Naive B cell (primary cell): ENCODE results near the gene TSACC. TPM values are rescaled to one million over a fixed set of nuclear protein-coding genes. Genes with fewer than 3 reads are reported as not detected.
"Not testable (repeated sequence)": the region's sequence is repeated elsewhere in the genome, so short reads cannot be mapped to it uniquely, and the experiment has no call there.

Source experiments
- ATAC-seq, 2 donors: fragments of 150-1000 bp; cut with Tn5 transposase; 2 replicates each; pipeline ENCODE4 v1.10.0; 2021; ENCODE audit warnings: low read depth in 2 of 2, mild to moderate bottlenecking in 2 of 2, moderate library complexity in 2 of 2
- DNase-seq: peaks from one replicate; pipeline ENCODE4 v3.0.0; 2022
- H3K27ac Mint-ChIP-seq, 6 donors: one replicate each; pipeline ENCODE4 v1.8.0; 2020 to 2022; ENCODE audit warnings: mild to moderate bottlenecking in 6 of 6, mixed read lengths in 6 of 6, moderate library complexity in 5 of 6, inconsistent platforms in 2 of 6
- H3K27me3 Mint-ChIP-seq, 3 donors: one replicate each; pipeline ENCODE4 v1.8.0; 2021 to 2022; ENCODE audit warnings: mixed read lengths in 3 of 3, mild to moderate bottlenecking in 1 of 3
- H3K36me3 Mint-ChIP-seq, 2 donors: one replicate each; pipeline ENCODE4 v1.8.0; 2020 to 2022; ENCODE audit warnings: mixed read lengths in 2 of 2, inconsistent platforms in 1 of 2, mild to moderate bottlenecking in 1 of 2
- H3K4me1 Mint-ChIP-seq, 3 donors: one replicate each; pipeline ENCODE4 v1.8.0; 2020 to 2022; ENCODE audit warnings: mixed read lengths in 3 of 3, inconsistent platforms in 1 of 3, mild to moderate bottlenecking in 1 of 3, moderate library complexity in 1 of 3
- H3K4me3 Mint-ChIP-seq, 8 donors: one replicate each; pipeline ENCODE4 v1.8.0; 2020 to 2022; ENCODE audit warnings: mild to moderate bottlenecking in 8 of 8, mixed read lengths in 8 of 8, moderate library complexity in 8 of 8, inconsistent platforms in 2 of 8
- H3K9me3 Mint-ChIP-seq, 7 donors: one replicate each; pipeline ENCODE4 v1.8.0; 2020 to 2022; ENCODE audit warnings: mixed read lengths in 7 of 7, mild to moderate bottlenecking in 5 of 7, inconsistent platforms in 2 of 7, moderate library complexity in 1 of 7
- polyA plus RNA-seq, 6 donors: library from polyadenylated mRNA; unstranded; fragments of 300-500 nt; fragmentation: Illumina TruSeq; gene quantifications; one replicate each; pipeline ENCODE4 v1.2.3, GENCODE V29; 2021; ENCODE audit warnings: low read depth in 6 of 6

The TSACC gene
- polyA plus RNA-seq, 6 donors from 2014 or later = 1.2 TPM; not detected in 5

GRCh38 chr1:156319664-156320063, 18.7 kb upstream of the TSACC start:
- no peaks in the 10 kb centered on the region for H3K27me3 Mint-ChIP-seq
- H3K36me3 Mint-ChIP-seq = peaks cover 10 to 12% of the 10 kb centered on the region in 2 donors
- H3K4me1 Mint-ChIP-seq = no peaks in the 10 kb centered on the region
- H3K27ac Mint-ChIP-seq = no peak overlapping the region
- ATAC-seq (no peak), DNase-seq (no peak)
- H3K4me3 Mint-ChIP-seq = no peak overlapping the region
- no peaks in the 10 kb centered on the region for H3K9me3 Mint-ChIP-seq

DNA sequence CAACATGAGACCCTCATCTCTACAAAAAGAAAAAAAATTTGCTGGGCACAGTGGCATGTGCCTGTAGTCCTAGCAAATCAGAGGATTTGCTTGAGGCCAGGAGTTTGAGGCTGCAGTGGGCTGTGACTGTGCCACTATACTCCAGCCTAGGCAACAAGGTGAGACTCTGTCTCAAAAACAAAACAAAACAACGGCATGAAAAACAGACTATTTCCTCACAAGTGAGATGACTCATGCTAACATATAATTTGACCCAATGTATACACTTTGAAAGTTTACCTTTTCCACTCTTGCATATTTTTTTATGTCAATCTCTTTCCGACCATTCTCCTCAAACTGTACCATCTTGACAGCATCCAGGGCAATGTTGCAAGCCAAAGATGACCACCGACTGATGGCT, 17.8 kb upstream of the TSACC start:
- Mint-ChIP-seq H3K27me3 (no peaks in the 10 kb centered on the region), H3K4me3 (no peak overlapping the region), H3K36me3 (peaks cover 10 to 12% of the 10 kb centered on the region in 2 donors), H3K27ac (no peak overlapping the region), H3K4me1 (no peaks in the 10 kb centered on the region), H3K9me3 (no peaks in the 10 kb centered on the region)
- DNase-seq (no peak), ATAC-seq (no peak)

GRCh38 chr1:156323179-156323578, 15.1 kb upstream of the TSACC start:
- H3K4me3 Mint-ChIP-seq, H3K4me1 Mint-ChIP-seq, DNase-seq, H3K27me3 Mint-ChIP-seq, H3K9me3 Mint-ChIP-seq, H3K27ac Mint-ChIP-seq, ATAC-seq, H3K36me3 Mint-ChIP-seq: not testable (repeated sequence)

GRCh38 chr1:156336242-156336641, 2.1 kb upstream of the TSACC start:
- peaks cover 8 to 9% of the 10 kb centered on the region in 2 donors for H3K36me3 Mint-ChIP-seq
- peak overlapping the region in 2 of 6 donors; percentile 56 to 60 for H3K27ac Mint-ChIP-seq
- H3K4me3 Mint-ChIP-seq = peak overlapping the region in 7 of 8 donors; percentile 70 to 99 (median 99)
- DNase-seq (no peak), ATAC-seq (no peak)
- no peaks in the 10 kb centered on the region for H3K27me3 Mint-ChIP-seq
- H3K4me1 Mint-ChIP-seq = peaks cover 29 to 33% (median 31%) of the 10 kb centered on the region in 3 donors
- H3K9me3 Mint-ChIP-seq = no peaks in the 10 kb centered on the region

DNA sequence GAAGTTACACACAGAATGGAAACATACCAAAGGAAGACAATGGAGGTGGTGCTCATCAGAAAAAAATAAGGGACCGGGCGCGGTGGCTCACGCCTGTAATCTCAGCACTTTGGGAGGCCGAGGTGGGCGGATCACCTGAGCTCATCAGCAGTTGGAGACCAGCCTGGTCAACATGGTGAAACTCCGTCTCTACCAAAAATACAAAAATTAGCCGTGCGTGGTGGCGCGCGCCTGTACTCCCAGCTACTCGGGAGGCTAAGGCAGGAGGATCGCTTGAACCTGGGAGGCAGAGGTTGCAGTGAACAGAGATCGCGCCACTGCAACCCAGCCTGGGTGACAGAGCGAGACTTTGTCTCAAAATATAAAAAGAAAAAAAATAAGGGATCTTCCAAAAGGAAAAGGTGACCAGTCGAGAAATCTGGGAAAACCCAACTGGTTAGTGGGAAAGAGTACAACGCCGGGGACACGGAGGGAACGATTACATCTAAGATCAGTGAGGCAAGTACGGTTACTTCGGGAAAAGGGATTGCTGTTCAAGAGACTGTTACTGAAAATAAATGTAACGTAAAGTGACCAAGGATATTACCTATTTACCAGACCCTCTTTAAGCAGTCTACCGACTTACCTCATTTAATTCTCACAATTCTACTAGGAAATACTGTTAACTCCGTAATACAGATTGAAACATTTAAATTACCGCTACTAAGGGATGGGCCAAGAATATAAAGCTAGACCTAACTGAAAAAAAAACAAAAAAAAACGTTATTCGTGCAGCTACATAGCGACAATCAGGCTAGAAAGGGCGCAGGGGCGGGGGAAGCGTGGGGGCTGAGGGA, 1.1 kb upstream of the TSACC start:
- Mint-ChIP-seq H3K36me3 (peaks cover 8 to 9% of the 10 kb centered on the region in 2 donors), H3K4me3 (peak overlapping the region; percentile 89 to 99 (median 99)), H3K27me3 (no peaks in the 10 kb centered on the region), H3K9me3 (no peaks in the 10 kb centered on the region), H3K4me1 (peaks cover 29 to 33% (median 31%) of the 10 kb centered on the region in 3 donors), H3K27ac (peak overlapping the region; percentile 90 to 99 (median 96))
- ATAC-seq (no peak), DNase-seq (no peak)

DNA sequence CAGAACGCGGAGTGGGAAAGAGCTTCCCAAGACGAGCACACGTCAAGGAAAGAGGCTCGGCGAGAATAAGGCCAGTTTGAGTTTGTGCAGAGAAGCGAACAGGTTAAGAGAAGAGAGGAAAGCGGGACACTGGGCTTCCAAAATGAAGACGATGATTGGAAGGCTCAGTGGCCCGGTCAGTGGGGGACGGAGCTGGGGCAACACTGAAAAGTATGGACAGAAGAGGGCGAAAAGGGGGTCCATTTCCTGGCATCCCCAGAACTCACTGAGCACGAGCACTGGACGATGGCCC, 492 bp upstream of the TSACC start:
- H3K4me1 Mint-ChIP-seq = peaks cover 29 to 33% (median 31%) of the 10 kb centered on the region in 3 donors
- H3K27me3 Mint-ChIP-seq = no peaks in the 10 kb centered on the region
- H3K9me3 Mint-ChIP-seq = no peaks in the 10 kb centered on the region
- peaks cover 8 to 9% of the 10 kb centered on the region in 2 donors for H3K36me3 Mint-ChIP-seq
- no peak for DNase-seq
- peak overlapping the region; percentile 89 to 99 (median 99) for H3K4me3 Mint-ChIP-seq
- H3K27ac Mint-ChIP-seq = peak overlapping the region; percentile 90 to 99 (median 96)
- ATAC-seq = no peak

DNA sequence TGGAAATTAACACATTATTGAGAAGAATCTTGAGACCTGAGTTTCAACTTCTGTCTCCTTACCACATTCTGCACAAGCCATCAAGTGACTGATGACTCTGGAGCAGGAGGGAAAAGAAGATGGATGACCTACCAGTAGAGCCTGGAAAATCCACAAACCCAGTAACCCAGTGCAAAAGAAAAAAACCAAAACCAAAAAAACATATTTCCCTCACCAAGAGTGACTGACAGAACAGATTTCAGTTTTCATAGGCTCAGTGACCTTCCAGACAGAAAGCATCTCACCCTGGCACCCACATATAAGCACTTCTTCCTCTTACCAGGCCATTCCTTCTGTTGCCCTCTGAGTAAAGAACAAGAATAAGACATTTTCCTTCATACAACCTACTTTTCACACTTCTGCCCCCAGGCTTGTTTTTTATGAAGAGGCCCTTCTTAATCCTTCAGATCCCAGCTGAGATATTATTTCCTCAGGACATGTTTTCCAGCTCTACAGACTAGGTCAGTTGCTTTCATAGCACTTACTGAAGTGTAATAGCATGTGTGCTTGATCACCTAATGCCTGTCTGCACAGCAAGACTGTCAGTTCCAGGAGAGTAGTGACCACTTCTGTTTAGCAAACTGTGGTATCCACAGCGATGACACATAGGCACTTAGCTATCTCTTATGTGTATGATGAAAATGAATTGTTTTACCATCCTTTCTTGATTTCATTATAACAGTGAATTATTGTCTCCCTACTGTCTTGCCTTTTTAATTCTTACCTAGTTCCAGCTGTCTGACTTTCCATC, 4.0 kb downstream of the TSACC start:
- ATAC-seq = no peak
- H3K4me3 Mint-ChIP-seq = peak overlapping the region in 1 of 8 donors; percentile 50
- H3K36me3 Mint-ChIP-seq = no peaks in the 10 kb centered on the region
- no peaks in the 10 kb centered on the region for H3K9me3 Mint-ChIP-seq
- no peak for DNase-seq
- H3K27ac Mint-ChIP-seq = no peak overlapping the region
- peaks cover 10 to 15% (median 12%) of the 10 kb centered on the region in 3 donors for H3K4me1 Mint-ChIP-seq
- peaks cover 10 to 26% (median 13%) of the 10 kb centered on the region in 3 donors for H3K27me3 Mint-ChIP-seq

GRCh38 chr1:156344409-156344808, 6.1 kb downstream of the TSACC start:
- peaks cover 14 to 29% (median 15%) of the 10 kb centered on the region in 3 donors for H3K27me3 Mint-ChIP-seq
- peaks cover 0 to under 1% (median 0%) of the 10 kb centered on the region in 3 donors for H3K4me1 Mint-ChIP-seq
- no peaks in the 10 kb centered on the region for H3K9me3 Mint-ChIP-seq
- H3K27ac Mint-ChIP-seq = no peak overlapping the region
- ATAC-seq = no peak
- no peak for DNase-seq
- H3K4me3 Mint-ChIP-seq = peak overlapping the region in 1 of 8 donors; percentile 73
- H3K36me3 Mint-ChIP-seq = no peaks in the 10 kb centered on the region

GRCh38 chr1:156346035-156346434, 7.7 kb downstream of the TSACC start:
- H3K36me3 Mint-ChIP-seq, H3K4me3 Mint-ChIP-seq, ATAC-seq, H3K9me3 Mint-ChIP-seq, DNase-seq, H3K4me1 Mint-ChIP-seq, H3K27ac Mint-ChIP-seq: not testable (repeated sequence)
- H3K27me3 Mint-ChIP-seq = peaks cover 15 to 37% (median 16%) of the 10 kb centered on the region in 3 donors

GRCh38 chr1:156346636-156347035, 8.3 kb downstream of the TSACC start:
- Mint-ChIP-seq H3K9me3 (no peaks in the 10 kb centered on the region), H3K27ac (no peak overlapping the region), H3K27me3 (peaks cover 19 to 37% (median 22%) of the 10 kb centered on the region in 3 donors), H3K36me3 (no peaks in the 10 kb centered on the region), H3K4me3 (no peak overlapping the region), H3K4me1 (no peaks in the 10 kb centered on the region)
- ATAC-seq (no peak), DNase-seq (no peak)

DNA sequence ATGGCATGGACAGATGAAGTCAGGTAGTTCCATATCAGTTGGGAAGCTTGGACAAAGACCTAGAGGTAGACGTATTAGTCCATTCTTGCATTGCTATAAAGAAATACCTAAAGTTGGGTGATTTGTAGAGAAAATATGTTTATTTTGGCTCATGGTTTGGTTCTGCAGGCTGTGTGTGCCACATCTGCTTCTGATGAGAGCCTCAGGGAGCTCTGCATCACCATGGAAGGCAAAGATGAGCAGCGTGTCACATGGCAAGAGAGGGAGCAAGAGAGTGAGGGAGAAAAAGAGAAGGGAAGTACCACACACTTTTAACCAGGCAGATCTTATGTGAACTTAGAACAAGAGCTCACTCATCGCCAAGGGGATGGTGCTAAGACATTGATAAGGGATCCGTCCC, 9.0 kb downstream of the TSACC start:
- no peak for ATAC-seq
- DNase-seq = no peak
- Mint-ChIP-seq H3K9me3 (no peaks in the 10 kb centered on the region), H3K27me3 (peaks cover 19 to 37% (median 22%) of the 10 kb centered on the region in 3 donors), H3K4me3 (no peak overlapping the region), H3K4me1 (no peaks in the 10 kb centered on the region), H3K27ac (peak overlapping the region in 2 of 6 donors; percentile 5 to 10), H3K36me3 (no peaks in the 10 kb centered on the region)

- DNase-seq, ATAC-seq, H3K27ac Mint-ChIP-seq, H3K9me3 Mint-ChIP-seq, H3K36me3 Mint-ChIP-seq, H3K4me1 Mint-ChIP-seq: not testable (repeated sequence)
- Mint-ChIP-seq H3K4me3 (peak overlapping the region in 1 of 8 donors; percentile 59), H3K27me3 (peaks cover 17 to 40% (median 29%) of the 10 kb centered on the region in 3 donors)
Measured at GRCh38 chr1:156352481-156352880, 14.2 kb downstream of the TSACC start.

- Mint-ChIP-seq H3K9me3 (peaks cover 0 to 2% (median 0%) of the 10 kb centered on the region in 7 donors), H3K4me1 (peaks cover 6 to 10% (median 7%) of the 10 kb centered on the region in 3 donors), H3K36me3 (no peaks in the 10 kb centered on the region), H3K4me3 (peak overlapping the region in 1 of 8 donors; percentile 47), H3K27ac (peak overlapping the region in 1 of 6 donors; percentile 9), H3K27me3 (peaks cover 28 to 44% (median 37%) of the 10 kb centered on the region in 3 donors)
- ATAC-seq (no peak), DNase-seq (no peak)
Measured at GRCh38 chr1:156356262-156356874, 18.0 kb downstream of the TSACC start.
